ENCODE measurements around the gene ZRANB3.
A peak's percentile ranks its signal among the peaks of the same experiment; 100 is the strongest.

The ZRANB3 gene

GRCh38 chr2:135530313-135531230 lies at the start of gene ZRANB3:
Gene ZRANB3 (minus strand): TSS chr2:135531218.
- TF ChIP-seq CTCF (IDR thresholded peaks at IDR 0.05; ENCODE audit: insufficient read depth, missing control alignments), result no peak
- FAIRE-seq (peak; percentile 32), DNase-seq (ENCODE audit: insufficient read length, low spot score) (no peak)

- TF ChIP-seq CTCF (IDR thresholded peaks at IDR 0.05; ENCODE audit: insufficient read depth, missing control alignments), result peak; percentile 19
- FAIRE-seq (no peak), DNase-seq (ENCODE audit: insufficient read length, low spot score) (no peak)
Observed at GRCh38 chr2:135573620-135574019, 42.6 kb upstream of the ZRANB3 start.

- DNase-seq (ENCODE audit: insufficient read length, low spot score) (no peak), FAIRE-seq (no peak)
- no peak for TF ChIP-seq CTCF (IDR thresholded peaks at IDR 0.05; ENCODE audit: insufficient read depth, missing control alignments)
Observed at GRCh38 chr2:135570884-135571283, 39.9 kb upstream of the ZRANB3 start.

GRCh38 chr2:135563793-135564192 lies 32.8 kb upstream of the ZRANB3 start:
- no peak for TF ChIP-seq CTCF (IDR thresholded peaks at IDR 0.05; ENCODE audit: insufficient read depth, missing control alignments)
- DNase-seq (ENCODE audit: insufficient read length, low spot score), result no peak

GRCh38 chr2:135561925-135562324 lies 30.9 kb upstream of the ZRANB3 start:
- FAIRE-seq, result no peak
- no peak for DNase-seq (ENCODE audit: insufficient read length, low spot score)
- no peak for TF ChIP-seq CTCF (IDR thresholded peaks at IDR 0.05; ENCODE audit: insufficient read depth, missing control alignments)

More at GRCh38 chr2:135563793-135564192, 32.8 kb upstream of the ZRANB3 start:
- FAIRE-seq, result no peak

GRCh38 chr2:135557530-135557929 lies 26.5 kb upstream of the ZRANB3 start:
- FAIRE-seq (no peak), DNase-seq (ENCODE audit: insufficient read length, low spot score) (no peak)
- TF ChIP-seq CTCF (IDR thresholded peaks at IDR 0.05; ENCODE audit: insufficient read depth, missing control alignments), result no peak

GRCh38 chr2:135555311-135555710 lies 24.3 kb upstream of the ZRANB3 start:
- FAIRE-seq (no peak), DNase-seq (ENCODE audit: insufficient read length, low spot score) (no peak)
- no peak for TF ChIP-seq CTCF (IDR thresholded peaks at IDR 0.05; ENCODE audit: insufficient read depth, missing control alignments)

Measured in D721Med (cell line).